Activated T-helper 1 cell treated with Interleukin-2 at 50 U/mL for 16 hours (primary cell): ENCODE data around the gene TPRN.
A peak's percentile ranks its signal among the peaks of the same experiment; 100 is the strongest.

Source experiments
- DNase-seq: peaks from one replicate; pipeline ENCODE4 v3.0.0-alpha.2; 2020; ENCODE audit warnings: low read depth

Gene TPRN

DNA sequence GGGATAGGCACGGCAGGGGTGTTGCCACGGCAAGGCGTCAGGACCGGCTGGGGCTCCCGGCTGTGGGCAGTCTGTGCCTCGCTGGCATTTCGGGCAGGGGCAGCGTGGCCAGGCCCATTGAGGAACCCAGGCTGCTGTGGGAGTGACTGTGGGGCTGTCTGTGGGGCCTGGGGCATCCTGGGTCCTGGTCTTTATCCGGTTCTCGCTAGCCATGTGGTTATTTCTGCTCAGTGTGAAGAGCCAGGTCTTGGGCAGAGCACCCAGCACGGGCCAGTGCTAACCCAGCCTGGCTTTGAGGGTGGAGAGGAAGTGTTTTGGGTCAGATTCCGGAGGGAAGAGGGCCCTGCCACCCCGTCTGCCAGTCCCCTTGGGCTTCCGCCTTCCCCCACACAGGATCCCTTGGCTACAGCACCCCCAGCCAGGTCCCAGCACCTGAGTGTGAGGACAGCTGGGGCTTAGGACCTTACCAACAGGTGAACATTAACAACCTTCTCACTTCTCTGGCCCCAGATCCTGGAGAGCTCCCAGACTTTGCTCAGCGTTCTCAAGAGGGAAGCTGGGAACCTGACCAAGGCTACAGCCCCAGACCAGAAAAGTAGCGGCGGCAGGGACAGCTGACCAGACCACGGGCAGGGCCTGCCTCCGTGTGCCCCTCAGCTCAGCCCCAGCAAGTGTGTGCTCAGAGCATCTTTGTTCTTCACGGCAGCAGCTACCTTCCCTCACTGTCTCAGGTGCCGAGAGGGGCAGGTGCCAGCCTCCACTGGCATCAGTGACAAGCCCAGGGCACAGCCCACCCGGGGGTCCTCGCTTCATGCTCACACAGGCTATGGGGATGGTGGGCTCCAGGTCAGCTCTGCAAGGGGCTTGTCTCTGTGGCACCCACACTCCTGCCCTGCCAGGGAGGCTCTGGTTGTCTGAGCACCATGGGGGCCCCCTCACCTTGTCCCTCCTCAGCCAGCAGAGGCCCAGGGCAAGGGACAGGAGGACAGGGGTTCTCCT is 10.9 kb downstream of the TPRN start:
- DNase-seq, result no peak

DNA sequence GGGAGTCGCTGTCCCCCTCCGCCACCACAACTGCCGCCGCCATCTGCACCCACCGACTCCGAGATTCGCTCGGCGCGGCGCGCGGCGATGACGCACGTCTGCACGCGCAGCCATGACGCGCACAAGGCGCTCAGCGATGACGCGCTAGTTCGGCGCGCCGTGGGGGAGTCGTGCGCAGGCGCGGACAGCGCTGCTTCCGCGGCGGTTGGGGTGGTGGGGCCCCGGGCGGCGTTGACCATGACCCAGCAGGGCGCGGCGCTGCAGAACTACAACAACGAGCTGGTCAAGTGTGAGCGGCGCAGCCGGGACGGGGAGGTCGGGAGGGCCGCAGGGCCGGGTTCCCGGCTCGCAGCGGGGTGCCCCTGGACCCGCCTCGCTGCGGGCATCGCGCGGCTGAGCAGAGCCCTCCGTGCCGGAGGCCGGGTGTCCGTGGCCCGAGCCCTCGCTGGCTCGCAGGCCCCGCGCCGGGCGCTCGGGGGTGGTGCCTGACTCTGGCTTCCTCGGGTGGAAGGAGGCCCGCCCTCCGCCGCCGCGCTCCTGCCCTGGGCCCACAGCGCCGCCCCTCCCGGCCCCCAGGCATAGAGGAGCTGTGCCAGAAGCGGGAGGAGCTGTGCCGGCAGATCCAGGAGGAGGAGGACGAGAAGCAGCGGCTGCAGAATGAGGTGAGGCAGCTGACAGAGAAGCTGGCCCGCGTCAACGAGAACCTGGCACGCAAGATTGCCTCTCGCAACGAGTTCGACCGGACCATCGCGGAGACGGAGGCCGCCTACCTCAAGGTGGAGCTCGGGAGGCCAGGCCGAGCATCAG is 11.8 kb downstream of the TPRN start, which contains the start of the genes ANAPC2 and SSNA1:
Gene ANAPC2, minus strand, starts transcription at position 71 of the 807 bp plus-strand sequence. Its CDS starts 28 bp downstream, at position 43.
Gene SSNA1, plus strand, starts transcription at position 187 of the 807 bp plus-strand sequence. Its CDS starts 51 bp downstream, at position 238.
- DNase-seq, result peak; percentile 91

DNA sequence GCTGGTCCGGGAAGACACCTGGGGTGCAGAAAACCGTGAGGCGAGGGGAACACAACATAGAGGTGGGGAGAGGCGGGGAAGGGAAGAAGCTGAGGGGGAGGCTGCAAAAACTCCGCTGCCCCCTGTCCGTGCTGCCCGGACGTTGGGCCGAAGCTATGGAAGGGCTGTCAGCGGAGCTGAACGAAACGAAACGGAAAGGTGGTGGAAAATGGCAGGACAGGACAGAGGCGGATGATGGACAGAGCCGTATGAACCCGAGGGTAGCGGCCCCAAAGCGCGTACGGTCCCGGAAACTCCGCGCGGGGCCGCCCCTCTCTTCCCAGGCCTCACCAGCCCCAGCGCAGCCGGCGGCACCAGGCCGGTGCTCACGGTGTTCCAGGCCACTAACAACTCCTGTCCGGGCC is 12.5 kb downstream of the TPRN start:
- no peak for DNase-seq

DNA sequence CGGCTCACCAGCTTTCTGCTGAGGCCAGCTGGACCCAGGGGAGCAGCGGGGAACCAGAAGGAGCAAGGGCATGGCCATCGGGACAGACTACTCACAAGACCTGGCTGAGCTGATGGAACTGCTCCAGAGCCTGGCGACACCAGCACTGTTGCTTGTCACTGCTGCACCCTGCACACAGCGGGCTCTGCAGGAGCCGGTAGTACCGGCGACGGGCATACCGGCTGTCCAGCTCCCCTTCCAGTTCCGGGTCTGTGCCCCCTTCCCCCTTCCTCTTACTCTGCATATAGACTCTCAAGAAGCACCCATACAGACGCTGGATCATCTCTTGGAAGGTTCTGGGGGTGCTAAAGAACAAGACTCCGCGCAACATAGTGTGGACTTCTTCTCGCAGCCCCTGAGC is 13.2 kb downstream of the TPRN start:
- no peak for DNase-seq

DNA sequence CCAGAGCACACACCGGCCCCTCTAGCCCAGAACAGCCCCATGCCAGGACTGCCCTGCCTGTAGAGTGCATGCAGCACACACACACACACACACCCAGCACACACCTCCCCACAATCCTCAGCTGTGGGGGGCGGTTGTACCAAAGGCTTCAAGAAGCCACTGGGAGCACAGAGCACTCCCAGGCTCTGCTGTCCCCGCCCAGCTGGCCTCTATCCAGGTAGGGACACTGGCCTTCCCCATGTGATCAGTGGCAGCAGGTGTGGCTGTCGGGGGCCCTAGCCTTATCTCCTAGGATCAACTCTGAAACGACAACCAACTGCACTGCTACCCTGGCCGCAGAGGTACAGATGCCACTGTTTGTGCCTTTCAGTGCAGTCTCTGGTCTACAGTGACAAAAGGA is 14.2 kb downstream of the TPRN start:
- no peak for DNase-seq

DNA sequence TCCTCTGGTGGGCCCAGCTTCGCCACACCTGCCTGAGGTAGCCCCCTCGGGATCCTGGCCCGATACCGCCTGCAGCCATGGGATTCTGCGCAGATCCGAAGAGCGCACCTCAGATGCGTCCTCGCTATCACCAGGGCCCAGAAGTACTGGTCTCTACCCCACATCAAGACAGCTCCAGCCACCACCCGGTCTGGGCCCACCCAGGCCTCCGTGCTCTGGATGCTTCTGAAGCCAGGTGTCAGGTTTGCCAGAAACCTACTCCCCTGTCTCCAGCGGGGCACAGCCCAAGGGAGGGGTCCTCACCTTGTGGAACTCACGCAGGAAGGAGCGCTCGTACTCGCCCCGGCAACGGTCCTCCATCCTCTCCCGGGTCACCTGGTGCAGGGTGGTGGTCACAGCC is 14.6 kb downstream of the TPRN start:
- DNase-seq, result no peak

DNA sequence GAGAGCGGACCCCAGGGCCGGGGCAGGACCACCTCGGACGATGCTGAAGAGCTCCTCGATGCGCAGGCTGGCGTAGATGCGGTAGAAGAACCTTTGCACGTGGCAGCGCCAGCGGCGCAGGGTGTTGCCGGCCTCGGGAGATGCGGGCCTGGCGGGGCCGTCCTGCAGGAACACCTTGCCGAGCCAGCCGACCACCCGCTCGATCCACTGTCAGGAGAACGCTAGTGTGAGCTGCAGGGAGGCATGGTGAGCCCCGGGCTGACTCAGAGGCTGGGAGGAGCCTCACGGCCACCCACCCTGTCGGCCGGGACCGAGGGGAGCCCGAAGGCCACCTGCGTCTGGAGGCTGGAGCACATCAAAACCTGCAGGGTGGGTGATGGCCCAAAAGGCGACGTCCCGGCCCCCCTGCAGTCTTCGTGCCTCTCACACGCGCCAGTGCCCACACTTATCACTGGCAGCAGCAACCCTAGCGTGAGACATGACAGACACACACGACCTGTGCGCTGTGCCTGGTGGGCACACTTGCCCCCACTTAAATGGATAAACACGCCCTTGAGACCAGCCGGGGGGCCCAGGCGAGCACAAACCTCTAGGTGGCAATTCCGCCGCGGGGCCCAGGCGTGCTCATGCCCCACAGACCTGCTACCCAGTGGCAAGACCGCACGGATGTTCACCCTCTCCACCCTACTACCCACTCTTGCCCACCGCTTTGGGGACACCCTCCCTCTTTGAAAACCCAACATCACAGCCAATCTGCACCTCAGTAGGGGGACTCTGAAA is 15.5 kb downstream of the TPRN start:
- DNase-seq, result no peak

DNA sequence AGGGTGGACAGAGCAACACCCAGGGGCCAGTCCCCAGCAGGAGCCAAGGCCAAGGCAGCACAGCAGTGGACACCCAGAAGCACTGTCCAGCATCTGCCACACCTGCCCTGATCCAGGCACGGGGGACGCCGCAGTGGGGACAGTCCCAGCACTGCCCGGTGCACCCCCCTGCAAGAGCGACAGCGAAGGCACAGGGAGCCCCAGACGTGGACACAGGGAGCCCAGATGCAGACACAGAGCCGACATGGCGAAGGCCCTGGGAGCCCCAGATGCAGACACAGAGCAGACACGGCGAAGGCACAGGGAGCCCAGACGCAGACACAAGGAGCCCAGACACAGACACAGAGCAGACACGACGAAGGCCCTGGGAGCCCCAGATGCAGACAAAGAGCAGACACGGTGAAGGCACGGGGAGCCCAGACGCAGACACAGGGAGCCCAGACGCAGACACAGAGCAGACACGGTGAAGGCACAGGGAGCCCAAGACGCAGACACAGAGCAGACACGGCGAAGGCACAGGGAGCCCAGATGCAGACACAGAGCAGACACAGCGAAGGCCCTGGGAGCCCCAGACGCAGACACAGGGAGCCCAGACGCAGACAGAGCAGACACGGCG is 16.5 kb downstream of the TPRN start:
- DNase-seq, result no peak

DNA sequence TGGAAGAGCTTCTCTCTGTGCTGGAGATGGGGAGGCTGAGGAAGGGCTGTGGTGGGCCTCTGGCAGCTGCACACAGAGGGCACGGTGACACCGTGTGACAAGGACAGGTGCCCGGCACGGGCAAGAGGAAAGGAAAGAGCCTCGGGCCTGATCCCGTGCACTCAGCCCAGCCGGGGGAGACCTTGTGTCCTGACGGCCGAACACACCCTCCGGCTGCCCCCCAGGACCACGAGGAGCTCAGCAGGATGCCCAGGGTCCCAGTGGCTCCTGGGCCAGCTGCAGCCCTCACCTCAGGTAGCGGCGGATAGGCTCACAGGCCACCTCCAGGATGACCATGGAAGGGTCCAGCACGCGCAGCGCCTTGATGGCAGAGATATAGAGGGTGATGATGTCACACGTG is 17.7 kb downstream of the TPRN start:
- no peak for DNase-seq

DNA sequence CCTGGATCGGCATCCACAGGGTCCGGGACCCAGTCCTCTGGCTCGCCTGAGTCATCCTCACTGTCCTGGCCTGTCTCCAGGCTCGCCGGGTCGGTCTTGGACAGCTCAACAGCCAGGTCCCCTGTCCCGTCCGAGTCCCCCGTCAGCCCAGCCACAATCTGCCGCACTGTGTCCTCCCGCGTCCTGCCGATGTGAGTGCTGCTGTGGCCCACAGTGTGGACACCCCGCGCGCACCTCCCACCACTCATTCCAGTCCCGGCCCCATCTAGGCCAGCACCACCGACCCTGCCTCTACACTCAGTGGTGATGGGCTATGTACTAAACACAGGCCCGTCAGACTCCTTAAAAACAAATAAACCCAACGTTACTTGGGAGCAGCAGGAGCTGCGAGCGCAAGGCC is 18.9 kb downstream of the TPRN start:
- no peak for DNase-seq

DNA sequence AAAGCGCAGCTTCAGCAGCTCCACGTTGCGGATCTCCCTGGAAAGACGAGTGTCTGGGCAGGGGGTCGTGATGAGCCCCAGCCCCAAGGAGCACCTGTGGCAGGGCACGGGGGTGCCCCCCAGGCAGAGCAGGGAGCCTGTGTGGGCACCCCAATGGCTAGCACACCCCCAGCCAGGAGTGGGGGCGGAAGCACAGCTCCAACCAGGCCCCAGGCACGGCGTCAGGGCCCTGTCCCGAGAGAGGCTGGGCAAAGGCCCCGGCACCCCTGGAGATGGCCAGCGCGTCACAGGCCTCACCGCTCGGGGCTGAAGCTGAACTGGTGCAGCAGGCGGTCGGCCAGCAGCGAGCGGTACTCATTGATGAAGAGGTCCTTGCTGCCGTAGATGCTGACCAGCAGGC is 20.1 kb downstream of the TPRN start:
- DNase-seq, result no peak

DNA sequence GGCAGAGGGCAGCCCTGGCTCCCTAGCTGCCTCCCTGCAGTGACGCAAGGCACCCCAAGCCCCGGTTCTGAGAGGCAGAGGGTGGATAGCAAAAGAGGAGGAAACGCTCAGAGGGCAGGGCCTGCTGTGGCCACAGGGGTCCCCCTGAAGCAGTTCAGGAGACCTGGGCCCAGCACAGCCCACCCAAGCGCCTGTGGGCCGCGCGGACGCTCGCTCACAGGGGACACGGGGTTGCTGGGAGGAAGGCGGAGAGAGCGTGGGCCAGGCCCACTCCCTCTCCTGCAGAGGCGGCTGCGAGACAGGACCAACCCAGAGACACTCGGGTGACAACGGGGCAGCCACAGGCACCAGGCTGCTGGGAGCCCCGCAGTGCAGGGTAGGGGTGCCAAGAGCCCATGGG is 20.8 kb downstream of the TPRN start:
- no peak for DNase-seq

DNA sequence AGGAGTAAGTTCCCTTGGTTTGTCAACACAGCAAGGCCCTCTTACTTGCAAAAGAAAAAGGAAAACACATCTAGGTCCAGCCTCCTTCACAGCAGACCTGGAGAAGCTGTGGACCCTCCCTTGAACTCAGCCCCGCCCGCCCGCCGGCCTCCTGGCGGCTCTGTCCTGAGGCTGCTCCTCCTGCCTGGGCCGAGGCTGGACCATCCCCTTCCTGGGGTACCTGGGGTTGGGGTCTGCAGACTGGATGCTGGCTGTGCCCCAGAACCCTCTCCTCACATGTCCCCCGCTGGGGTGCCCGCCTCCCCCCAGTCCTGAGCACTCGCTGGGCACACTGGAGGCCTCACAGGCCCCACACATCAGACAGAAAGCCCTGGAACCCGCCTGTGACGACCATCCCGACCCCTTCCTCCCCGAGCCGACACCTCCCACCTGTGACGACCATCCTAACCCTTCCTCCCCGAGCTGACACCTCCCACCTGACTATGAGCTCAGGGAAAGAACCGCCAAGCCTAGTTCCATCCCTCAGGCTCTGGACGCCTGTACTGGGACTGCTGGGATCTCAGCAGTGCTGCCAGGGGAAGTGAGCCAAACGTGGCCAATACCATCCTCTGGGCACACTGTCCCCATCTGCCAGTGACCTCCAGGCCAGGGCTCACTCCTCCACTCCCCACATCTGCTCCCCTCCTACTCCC is 21.5 kb downstream of the TPRN start:
- DNase-seq, result no peak

DNA sequence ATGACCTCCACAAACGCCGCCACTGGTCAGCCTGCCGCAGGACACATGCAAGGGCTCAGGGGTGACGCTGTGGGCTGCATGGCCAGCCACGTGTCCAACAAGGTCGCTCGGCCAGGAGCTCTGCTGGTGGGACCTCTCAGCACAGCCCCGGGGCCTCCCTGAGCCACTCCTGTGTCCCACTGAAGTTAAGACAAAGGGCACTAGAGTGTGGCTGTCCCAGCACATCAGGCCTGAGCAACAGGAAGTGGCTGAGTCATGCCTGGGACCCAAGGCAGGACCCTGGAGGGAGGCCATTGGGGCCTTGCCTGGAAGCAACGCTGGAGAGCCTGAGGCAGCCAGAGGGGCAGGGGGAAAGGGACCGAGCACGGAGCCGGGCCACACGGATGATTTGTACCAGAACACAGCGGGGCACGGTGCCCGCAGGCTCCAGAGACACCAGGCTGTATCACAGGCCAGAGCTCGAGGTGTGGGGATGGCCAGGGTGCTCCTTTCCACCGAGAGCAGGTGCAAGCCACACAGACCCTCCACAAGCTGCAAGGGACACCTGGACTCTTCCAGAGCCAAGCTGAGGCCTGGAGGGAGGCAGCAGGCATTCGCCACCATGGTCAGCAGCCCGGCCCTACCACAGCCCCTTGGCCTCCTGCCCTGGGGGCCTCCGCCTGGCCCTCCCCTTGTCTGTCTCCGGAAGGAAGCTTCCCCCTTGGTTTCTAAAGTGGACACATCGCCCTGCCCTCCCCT is 22.2 kb downstream of the TPRN start:
- DNase-seq, result no peak

DNA sequence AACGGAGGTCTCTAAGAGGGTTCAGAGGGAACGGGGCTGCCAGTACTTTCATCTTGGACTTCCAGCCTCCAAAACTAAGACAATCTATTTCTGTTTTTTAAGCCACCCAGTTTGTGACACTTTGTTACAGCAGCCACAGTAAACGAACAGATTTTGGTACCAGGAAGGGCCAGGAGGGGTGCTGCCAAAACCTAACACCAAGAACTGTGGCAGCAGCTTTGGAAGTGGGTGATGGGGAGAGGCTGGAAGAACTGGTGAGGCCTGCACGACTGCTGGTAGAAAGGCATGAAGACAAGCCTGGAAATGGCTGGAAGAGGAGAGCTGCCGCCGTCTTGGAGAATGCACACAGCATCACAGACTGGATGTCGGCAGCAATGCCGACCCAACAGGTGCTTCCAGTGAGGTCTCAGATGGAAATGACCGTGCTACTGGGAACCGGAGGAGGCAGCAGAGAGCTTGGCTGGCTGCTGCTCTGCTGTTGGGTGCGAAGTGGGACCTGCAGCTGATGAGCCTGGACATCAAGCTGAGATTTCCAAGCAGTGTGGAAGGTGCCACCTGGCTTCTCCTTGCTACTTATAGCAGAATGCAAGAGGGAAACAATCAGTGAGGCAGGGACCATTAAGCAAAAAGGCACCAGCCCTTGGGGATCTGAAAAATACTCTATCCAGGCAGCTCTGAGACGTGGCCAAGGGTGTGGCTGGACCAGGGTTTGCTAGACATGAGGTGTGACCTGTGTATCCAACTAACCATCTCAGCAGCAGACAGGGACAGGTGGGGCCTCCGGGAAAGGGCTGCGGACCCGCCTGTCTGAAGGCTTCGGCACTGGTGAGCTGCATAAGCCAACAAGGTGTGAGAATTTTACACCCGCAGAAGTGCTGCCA is 24.0 kb downstream of the TPRN start:
- no peak for DNase-seq

DNA sequence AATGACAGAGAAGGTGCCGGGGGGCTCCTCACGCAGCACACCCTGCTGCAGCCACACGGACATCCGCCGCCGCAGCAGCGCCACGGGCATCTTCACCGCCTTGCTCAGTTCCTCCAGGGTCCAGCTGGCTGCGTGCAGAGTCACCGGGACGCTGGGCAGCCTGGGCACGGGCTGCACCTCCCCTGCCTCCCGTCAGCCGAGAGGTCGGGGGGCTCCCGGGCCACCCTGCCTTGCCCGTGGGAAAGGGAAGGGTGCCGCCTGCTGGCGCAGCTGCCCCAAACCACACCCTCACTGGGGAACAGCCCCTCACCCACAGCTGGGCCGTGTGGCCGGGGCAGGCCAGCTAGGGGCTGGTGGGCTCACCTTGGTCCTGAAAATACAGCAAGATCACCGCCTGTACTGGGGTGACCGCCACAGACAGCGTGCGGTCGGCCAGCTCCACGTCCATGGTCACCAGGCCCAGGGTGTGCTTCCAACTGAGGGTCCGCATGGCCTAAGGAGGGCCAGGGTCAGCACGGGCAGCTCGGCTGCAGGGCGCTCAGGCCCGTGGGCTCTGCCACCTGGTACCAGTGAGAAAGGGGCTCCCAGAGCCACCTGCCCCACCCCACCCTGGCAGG is 25.1 kb downstream of the TPRN start:
- DNase-seq, result no peak

DNA sequence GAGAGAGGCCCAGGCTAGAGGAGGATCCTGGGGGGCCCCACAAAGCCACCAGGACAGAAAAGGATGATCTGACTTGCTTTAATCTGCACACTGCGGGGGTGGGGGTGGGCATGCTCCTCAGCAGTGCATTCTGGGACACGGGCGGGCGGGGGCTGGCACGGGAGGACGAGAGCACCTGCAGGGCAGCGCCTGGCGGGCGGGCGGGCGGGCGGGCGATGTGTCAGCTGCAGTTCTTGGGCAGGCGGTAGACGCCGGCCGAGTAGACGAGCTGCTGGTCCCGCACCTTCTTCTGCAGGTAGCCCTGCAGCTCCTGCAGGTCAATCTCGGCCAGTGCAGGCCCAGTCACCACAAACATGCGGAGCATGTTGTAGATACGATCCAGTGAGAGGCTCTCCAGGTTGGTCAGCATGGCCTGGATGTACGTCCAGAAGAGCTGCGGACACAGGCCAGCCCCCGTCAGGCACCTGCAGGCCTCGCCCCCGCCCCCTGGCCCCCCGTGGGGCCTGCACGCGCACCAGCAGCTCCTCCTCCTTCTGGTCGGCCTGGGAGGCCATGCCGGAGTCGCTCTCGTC is 25.7 kb downstream of the TPRN start:
- DNase-seq, result no peak
